ENCODE measurements around the gene LSM8. TPM values are rescaled to one million over a fixed set of nuclear protein-coding genes. Genes with fewer than 3 reads are reported as not detected.

LSM8 gene
- total RNA-seq, 6 experiments from 2014 or later = 6.8 to 16.6 (median 11.3) TPM

DNA sequence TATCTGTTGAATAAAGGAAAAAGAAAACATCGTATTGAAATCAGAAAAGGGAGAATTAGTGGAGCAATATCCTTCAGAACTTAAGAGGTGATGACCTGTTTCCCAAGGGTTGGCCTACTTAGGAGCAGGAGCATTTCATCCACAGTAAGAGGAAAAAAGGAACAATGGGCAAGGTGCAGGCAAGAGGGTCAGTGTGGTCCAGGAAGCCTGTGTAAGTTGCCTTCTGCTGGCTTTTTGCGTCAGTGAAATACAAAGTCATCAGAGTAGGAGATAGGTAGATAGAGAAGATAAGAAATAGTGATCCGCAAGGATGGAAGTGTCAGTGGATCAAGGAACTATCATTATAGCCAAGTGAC is 35.2 kb downstream of the LSM8 start:
- no peak for DNase-seq
- Histone ChIP-seq H3K36me3 (no peaks in the 10 kb centered on the region), H3K4me3 (no peak overlapping the region), H3K4me1 (peaks cover 0 to 6% (median 0%) of the 10 kb centered on the region in 4 donors), H3K27me3 (no peaks in the 10 kb centered on the region), H3K9me3 (no peaks in the 10 kb centered on the region), H3K27ac (no peak overlapping the region)
- no peak for TF ChIP-seq POLR2A (IDR thresholded peaks at IDR 0.05)
- TF ChIP-seq, protein P1, sequence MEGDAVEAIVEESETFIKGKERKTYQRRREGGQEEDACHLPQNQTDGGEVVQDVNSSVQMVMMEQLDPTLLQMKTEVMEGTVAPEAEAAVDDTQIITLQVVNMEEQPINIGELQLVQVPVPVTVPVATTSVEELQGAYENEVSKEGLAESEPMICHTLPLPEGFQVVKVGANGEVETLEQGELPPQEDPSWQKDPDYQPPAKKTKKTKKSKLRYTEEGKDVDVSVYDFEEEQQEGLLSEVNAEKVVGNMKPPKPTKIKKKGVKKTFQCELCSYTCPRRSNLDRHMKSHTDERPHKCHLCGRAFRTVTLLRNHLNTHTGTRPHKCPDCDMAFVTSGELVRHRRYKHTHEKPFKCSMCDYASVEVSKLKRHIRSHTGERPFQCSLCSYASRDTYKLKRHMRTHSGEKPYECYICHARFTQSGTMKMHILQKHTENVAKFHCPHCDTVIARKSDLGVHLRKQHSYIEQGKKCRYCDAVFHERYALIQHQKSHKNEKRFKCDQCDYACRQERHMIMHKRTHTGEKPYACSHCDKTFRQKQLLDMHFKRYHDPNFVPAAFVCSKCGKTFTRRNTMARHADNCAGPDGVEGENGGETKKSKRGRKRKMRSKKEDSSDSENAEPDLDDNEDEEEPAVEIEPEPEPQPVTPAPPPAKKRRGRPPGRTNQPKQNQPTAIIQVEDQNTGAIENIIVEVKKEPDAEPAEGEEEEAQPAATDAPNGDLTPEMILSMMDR (IDR thresholded peaks at IDR 0.05) = no peak
- WGBS (ENCODE audit: insufficient coverage, low coverage, low lambda C conversion rate, missing lambda C conversion rate) = 63% methylated on average over 3 of the region's 3 CpGs
- ATAC-seq = no peak
- intact Hi-C loops (cut with DNase I) = no loop called here

DNA sequence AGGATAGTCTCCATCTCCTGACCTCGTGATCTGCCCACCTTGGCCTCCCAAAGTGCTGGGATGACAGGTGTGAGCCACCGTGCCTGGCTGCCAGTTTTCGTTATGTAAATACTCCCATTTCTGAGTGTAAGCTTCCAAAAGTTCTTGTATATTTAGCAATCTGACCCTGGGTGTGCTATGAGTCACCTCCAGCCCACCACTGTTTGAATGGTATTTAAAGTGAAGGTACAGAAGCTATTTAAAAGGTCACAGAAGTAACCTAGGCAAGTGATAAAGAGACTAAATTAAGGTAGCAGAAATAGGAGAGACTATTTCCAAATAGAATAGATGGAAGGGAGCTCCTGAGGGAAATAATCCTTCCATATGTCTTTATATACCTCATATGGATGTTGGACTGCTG is 36.6 kb downstream of the LSM8 start:
- no peaks in the 10 kb centered on the region for H3K4me1 ChIP-seq
- no peak for DNase-seq
- 36% methylated on average over 3 of the region's 3 CpGs for WGBS (ENCODE audit: insufficient coverage, low coverage, low lambda C conversion rate, missing lambda C conversion rate)
- no peak for ATAC-seq
- no peak overlapping the region for H3K4me3 ChIP-seq
- H3K36me3 ChIP-seq = no peaks in the 10 kb centered on the region
- H3K9me3 ChIP-seq = no peaks in the 10 kb centered on the region
- H3K27me3 ChIP-seq = no peaks in the 10 kb centered on the region
- no peak overlapping the region for H3K27ac ChIP-seq
- TF ChIP-seq, protein P1 (IDR thresholded peaks at IDR 0.05) = no peak
- TF ChIP-seq POLR2A (IDR thresholded peaks at IDR 0.05) = no peak
- intact Hi-C loops (cut with DNase I) = no loop called here

DNA sequence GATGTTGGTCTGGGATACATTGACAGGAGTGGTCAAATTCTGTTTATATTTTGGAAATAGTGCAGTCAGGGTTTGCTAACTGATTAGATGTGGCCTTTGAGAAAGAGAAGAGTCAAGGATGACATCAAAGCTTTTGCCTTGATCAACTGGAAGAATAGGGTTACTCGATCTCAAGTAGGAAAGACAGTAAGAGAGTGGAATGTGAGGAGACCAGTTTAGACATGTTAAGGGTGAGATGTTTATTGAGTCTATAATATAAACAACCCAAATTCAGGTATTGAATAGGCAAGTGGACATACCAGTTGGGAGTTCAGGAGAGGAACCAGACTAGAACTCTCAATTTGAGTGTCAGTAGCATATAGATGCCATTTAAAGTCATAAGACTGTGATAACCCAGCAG is 38.6 kb downstream of the LSM8 start:
- H3K4me1 ChIP-seq = no peaks in the 10 kb centered on the region
- intact Hi-C loops (cut with DNase I) = no loop called here
- no peaks in the 10 kb centered on the region for H3K36me3 ChIP-seq
- no peak overlapping the region for H3K27ac ChIP-seq
- ATAC-seq (no peak), DNase-seq (no peak)
- no peak overlapping the region for H3K4me3 ChIP-seq
- no peaks in the 10 kb centered on the region for H3K27me3 ChIP-seq
- H3K9me3 ChIP-seq = no peaks in the 10 kb centered on the region
- TF ChIP-seq, protein P1 (IDR thresholded peaks at IDR 0.05) = no peak
- WGBS (ENCODE audit: insufficient coverage, low coverage, low lambda C conversion rate, missing lambda C conversion rate) = 50% methylated on average over 1 of the region's 1 CpG

DNA sequence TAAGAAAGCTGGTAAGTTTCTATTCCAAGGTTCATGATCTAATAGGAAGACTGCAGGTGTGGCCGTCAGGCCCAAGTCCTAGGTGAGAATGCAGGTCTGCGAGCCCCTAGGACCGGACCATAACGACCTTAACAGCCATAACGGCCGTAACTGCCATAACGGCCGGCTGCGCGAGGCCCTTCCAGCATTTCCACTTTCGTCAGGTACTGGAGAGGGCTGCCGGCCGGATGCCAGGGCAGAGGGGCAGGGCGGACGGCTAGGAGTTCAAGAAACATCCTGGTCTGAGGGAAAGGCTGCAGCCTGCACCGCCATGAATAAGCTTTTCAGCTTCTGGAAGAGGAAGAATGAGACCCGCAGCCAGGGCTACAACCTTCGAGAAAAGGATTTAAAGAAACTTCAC is 40.6 kb downstream of the LSM8 start, which contains the start of gene ANKRD7:
TSS of gene ANKRD7 (plus strand) at position 184 of the 400 bp plus-strand sequence. CDS start at position 311, 127 bp downstream.
- TF ChIP-seq POLR2A (IDR thresholded peaks at IDR 0.05) = no peak
- TF ChIP-seq, protein P1 (IDR thresholded peaks at IDR 0.05) = no peak
- Histone ChIP-seq H3K27ac (no peak within 1 kb of the TSS), H3K9me3 (no peaks in the 10 kb centered on the region), H3K36me3 (no peaks in the 10 kb centered on the region), H3K4me1 (no peaks in the 10 kb centered on the region), H3K4me3 (no peak within 1 kb of the TSS), H3K27me3 (no peaks in the 10 kb centered on the region)
- no peak for ATAC-seq
- DNase-seq = no peak
- intact Hi-C loops (cut with DNase I) = no loop called here
- WGBS (ENCODE audit: insufficient coverage, low coverage, low lambda C conversion rate, missing lambda C conversion rate) = 66% methylated on average over 12 of the region's 18 CpGs

DNA sequence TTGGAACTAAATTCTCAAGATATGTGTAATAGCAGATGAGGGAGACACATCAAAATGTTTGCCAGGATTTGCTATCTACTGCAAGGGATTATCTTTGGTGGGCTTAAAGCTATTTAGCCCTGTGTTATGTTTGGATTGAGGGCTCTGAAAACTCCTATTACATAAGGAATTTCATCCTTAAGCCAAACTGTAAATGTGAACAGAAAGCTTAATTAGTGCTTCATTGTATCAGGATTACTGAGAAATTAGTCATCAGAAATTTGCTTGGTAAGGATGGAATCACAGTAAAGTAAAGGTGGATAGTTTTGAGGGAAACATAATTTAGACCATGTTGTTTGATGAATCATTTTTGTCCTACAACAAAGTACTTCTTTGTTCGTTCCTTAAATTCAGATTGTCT is 48.9 kb downstream of the LSM8 start:
- Histone ChIP-seq H3K27ac (no peak overlapping the region), H3K4me1 (no peaks in the 10 kb centered on the region), H3K4me3 (no peak overlapping the region), H3K27me3 (no peaks in the 10 kb centered on the region), H3K36me3 (no peaks in the 10 kb centered on the region), H3K9me3 (no peaks in the 10 kb centered on the region)
- intact Hi-C loops (cut with DNase I) = no loop called here
- TF ChIP-seq, protein P1 (IDR thresholded peaks at IDR 0.05) = no peak
- no peak for TF ChIP-seq POLR2A (IDR thresholded peaks at IDR 0.05)
- DNase-seq (no peak), ATAC-seq (no peak)
- 65% methylated on average over 1 of the region's 1 CpG for WGBS (ENCODE audit: insufficient coverage, low coverage, low lambda C conversion rate, missing lambda C conversion rate)

Data from right lobe of liver (tissue), 6 donors.